Measurements from ENCODE around the gene ZNF438.
A peak's percentile ranks its signal among the peaks of the same experiment; 100 is the strongest.

The ZNF438 gene

DNA sequence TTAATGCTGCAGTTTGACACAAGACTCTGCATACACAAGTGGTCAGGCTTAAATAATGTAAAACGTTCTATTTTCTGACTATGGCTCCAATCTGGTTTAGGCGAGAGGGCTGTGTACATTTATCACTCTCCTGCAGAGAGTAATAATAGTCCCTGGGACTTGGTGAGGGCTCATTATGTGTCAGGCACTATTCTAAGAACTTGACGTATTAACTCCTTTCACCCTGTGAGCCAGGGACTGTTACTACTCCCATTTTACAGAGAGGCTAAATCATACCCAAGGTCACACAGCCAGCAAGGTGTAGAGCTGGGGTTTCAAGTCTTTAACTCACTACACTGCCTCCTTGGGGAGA, 214.9 kb downstream of the ZNF438 start:
- CTCF ChIA-PET: interaction anchor here (0.6 to 0.7 kb wide), 2 partner anchors 267 to 1913 kb away, joined by 4 read pairs; no protein-coding TSS in a partner anchor
- no peak overlapping the region for H3K27ac ChIP-seq
- no peak for DNase-seq (ENCODE audit: low spot score)
- POLR2A ChIA-PET (ENCODE audit: low non-redundant PET): no interaction called here
- TF ChIP-seq, protein P1, sequence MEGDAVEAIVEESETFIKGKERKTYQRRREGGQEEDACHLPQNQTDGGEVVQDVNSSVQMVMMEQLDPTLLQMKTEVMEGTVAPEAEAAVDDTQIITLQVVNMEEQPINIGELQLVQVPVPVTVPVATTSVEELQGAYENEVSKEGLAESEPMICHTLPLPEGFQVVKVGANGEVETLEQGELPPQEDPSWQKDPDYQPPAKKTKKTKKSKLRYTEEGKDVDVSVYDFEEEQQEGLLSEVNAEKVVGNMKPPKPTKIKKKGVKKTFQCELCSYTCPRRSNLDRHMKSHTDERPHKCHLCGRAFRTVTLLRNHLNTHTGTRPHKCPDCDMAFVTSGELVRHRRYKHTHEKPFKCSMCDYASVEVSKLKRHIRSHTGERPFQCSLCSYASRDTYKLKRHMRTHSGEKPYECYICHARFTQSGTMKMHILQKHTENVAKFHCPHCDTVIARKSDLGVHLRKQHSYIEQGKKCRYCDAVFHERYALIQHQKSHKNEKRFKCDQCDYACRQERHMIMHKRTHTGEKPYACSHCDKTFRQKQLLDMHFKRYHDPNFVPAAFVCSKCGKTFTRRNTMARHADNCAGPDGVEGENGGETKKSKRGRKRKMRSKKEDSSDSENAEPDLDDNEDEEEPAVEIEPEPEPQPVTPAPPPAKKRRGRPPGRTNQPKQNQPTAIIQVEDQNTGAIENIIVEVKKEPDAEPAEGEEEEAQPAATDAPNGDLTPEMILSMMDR (conservative IDR thresholded peaks at IDR 0.05; ENCODE audit: low read depth): no peak

DNA sequence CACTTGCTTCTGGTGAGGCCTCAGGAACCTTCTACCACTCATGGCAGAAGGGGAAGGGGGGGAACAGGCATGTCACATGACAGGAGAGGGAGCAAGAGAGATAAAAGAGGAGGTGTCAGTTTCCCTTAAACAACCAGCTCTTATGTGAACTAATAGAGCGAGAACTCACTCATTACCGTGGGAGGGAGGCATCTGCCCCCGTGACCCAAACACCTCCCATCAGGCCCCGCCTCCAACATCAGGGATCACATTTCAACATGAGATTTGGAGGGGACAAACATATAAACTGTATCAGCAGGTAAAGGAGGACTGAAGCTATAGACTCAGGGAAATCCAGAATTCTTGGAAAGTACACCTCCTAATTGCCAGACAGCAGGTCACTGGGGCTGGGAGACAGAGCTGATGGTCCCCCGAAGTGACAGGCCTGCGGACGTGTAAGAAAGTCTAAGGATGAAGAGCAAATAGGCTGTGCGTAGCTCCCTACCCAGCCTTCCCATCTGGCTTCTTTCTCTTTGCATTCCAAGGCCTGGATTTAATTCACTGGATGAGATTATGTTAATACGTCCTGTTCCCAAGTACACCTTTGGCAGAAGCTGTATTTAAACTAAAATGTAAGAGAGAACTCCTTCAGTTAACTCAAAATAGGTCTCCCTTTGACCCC, 215.4 kb downstream of the ZNF438 start:
- ChIA-PET POLR2A (ENCODE audit: low non-redundant PET) (no interaction called here), CTCF (interaction anchor here (0.6 kb wide), 2 partner anchors 98 to 268 kb away, joined by 4 read pairs; no protein-coding TSS in a partner anchor)
- no peak for DNase-seq (ENCODE audit: low spot score)
- TF ChIP-seq, protein P1 (conservative IDR thresholded peaks at IDR 0.05; ENCODE audit: low read depth): no peak
- no peak overlapping the region for H3K27ac ChIP-seq

DNA sequence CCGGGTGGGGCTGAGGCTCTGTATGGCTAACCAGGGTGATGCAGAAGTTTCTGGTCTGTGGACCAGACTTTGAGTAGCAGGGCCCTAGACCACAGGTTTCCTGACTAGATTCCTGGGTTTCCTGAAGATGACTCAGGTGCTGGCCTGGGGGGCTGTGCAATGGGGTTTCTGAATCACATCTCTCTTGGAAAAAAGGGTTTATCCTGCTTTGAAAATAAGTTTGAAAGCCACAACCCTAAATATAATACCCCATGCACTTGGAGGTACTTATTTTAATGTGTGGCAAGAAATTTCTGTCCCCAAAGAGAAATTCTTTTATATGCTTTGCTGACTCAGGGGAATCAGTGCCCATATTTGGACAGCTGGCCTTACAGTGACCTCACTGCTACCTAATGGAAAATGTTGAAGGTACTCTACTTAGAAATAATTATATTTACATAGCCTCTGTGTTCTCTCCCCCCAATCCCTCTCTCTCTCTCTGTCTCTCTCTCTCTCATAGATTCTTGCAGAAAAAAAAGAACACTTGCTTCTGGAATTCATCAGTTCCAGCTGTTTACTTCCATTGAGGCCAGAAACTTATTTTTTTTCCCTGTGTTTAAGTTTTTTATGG, 217.7 kb downstream of the ZNF438 start:
- TF ChIP-seq, protein P1 (conservative IDR thresholded peaks at IDR 0.05; ENCODE audit: low read depth): no peak
- no peak overlapping the region for H3K27ac ChIP-seq
- peak; percentile 45 for DNase-seq (ENCODE audit: low spot score)
- CTCF ChIA-PET: no interaction called here
- POLR2A ChIA-PET (ENCODE audit: low non-redundant PET): no interaction called here

DNA sequence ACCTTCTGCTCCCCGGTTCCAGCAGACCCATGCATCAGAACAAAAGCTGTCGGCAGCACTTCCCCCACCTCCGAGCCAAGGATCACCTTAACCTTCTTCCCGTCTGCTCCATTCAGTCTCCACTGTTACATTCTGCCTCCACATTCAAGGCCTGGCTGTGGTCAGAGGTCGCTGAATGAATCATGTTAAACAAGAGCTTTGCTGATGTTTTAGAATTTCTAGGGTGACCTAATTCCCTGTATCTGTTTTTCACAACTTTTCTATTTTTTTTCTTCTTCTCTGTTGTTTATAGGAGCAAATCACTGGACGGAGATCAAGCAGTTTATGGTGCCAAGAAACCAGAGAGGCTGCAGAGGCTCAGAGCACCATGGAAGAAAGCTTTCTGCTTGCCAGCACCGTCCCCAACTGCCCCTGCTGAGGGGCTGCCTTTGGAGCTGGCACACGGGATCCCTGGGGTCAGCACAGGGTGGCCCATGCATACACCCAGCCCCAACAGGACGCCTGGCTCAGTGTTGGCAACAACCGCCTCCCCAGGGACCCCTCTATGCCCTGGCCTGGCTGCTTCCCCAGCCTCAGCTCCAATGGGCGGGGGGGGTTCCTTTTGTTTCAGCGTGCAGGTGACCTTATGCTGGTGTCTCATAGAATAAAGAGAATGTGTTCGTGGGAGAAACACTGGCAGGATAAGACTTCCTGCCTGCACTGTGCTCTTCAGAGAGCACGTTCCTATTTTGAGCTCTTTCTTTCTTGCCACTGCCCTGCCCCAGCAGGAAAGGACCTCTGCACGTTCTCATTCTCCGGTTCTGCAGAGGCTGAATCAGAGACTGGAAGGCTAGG, 219.4 kb downstream of the ZNF438 start:
- ChIA-PET CTCF (no interaction called here), POLR2A (ENCODE audit: low non-redundant PET) (no interaction called here)
- TF ChIP-seq, protein P1 (conservative IDR thresholded peaks at IDR 0.05; ENCODE audit: low read depth): no peak
- H3K27ac ChIP-seq: no peak overlapping the region
- no peak for DNase-seq (ENCODE audit: low spot score)

DNA sequence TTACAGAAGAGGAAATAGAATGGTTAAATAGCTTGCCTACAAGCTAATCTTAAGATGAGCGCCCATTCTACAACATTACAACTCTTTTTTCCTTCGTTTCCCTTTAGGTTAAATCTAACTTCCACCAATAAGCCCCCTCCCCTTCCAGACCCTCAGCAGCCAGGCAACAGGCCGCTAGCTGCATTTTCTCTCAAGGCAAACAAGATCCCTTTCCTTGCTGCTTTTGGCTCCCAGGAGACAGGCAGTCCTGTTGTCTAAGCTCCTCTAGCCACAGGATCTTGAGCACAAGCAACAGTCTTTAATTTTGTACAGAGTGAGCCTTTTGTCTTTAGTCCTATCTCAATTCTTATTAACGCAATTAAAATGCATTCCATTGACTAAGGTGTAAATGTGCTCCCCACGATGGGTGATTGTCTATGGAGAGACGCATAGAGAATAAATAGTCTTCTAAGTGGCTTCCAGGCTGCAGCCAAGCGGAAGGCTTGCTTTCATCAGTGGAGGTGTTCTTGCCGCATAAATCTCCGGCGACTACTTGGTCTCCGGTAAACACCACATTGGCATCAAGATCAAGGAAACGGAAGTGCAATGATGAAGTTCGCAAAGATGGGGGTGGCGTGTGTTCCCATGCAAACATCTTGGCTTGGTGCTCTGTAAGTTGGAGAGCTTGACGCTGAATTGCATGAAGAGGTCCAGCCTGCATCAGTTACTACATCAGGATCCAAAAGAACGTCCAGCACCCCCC, 220.2 kb downstream of the ZNF438 start:
- no peak overlapping the region for H3K27ac ChIP-seq
- no peak for DNase-seq (ENCODE audit: low spot score)
- POLR2A ChIA-PET (ENCODE audit: low non-redundant PET): no interaction called here

More for the DNA sequence above, 220.2 kb downstream of the ZNF438 start:
- CTCF ChIA-PET: no interaction called here
- TF ChIP-seq, protein P1 (conservative IDR thresholded peaks at IDR 0.05; ENCODE audit: low read depth): no peak
